Measurements from ENCODE around the gene RXFP4. TPM values are rescaled to one million over a fixed set of nuclear protein-coding genes. Genes with fewer than 3 reads are reported as not detected.

RXFP4 gene
- total and polyA plus RNA-seq, 2 of the 13 experiments (the other 11 are each of a cell fraction or from before 2014, with no cell fraction given), result 0.38 to 1.4 TPM

DNA sequence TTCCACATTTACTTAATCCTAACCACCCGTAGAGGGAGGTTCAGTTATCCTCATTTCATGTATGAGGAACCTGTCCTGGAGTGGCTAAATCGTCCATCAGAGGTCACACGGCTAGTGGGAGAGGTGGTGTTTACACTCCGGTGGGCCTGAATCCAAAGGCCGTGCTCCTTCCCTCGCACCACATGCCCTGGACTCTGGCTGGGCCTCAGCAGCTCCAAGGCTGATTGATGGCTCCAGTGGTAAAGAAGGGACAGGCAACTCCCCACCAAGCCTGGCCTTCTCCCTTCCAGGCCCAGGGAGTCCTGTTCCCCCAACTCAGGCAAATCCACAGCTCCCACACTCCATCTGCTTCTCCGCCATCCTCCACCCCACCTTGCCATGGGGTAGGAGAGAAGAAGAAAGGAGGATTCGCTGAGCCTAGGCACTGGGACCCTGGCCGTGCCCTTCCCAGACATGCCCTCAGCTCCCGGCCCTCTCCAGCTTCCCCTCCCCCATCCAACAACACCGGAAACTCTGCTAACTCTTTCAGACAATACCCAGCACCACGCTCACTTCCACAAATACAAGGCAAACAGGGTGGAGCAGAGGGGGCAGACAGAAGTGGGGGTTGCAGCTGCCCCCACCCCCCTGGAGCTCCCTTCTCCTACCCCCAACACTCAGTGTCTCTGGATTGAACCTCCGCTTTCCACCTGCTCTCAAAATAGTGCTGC, 26.1 kb downstream of the RXFP4 start (continued):
- TF ChIP-seq, protein P1, sequence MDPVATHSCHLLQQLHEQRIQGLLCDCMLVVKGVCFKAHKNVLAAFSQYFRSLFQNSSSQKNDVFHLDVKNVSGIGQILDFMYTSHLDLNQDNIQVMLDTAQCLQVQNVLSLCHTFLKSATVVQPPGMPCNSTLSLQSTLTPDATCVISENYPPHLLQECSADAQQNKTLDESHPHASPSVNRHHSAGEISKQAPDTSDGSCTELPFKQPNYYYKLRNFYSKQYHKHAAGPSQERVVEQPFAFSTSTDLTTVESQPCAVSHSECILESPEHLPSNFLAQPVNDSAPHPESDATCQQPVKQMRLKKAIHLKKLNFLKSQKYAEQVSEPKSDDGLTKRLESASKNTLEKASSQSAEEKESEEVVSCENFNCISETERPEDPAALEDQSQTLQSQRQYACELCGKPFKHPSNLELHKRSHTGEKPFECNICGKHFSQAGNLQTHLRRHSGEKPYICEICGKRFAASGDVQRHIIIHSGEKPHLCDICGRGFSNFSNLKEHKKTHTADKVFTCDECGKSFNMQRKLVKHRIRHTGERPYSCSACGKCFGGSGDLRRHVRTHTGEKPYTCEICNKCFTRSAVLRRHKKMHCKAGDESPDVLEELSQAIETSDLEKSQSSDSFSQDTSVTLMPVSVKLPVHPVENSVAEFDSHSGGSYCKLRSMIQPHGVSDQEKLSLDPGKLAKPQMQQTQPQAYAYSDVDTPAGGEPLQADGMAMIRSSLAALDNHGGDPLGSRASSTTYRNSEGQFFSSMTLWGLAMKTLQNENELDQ (CRISPR knock-in tag; IDR thresholded peaks at IDR 0.05; ENCODE audit: borderline replicate concordance), result no peak
- TF ChIP-seq, protein P2, sequence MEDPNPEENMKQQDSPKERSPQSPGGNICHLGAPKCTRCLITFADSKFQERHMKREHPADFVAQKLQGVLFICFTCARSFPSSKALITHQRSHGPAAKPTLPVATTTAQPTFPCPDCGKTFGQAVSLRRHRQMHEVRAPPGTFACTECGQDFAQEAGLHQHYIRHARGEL (CRISPR knock-in tag; IDR thresholded peaks at IDR 0.05), result no peak
- peak; percentile 51; the same call in 1 of the 2 replicates for TF ChIP-seq ZNF891 (CRISPR knock-in tag; IDR thresholded peaks at IDR 0.05)
- TF ChIP-seq ZMYM3 (CRISPR knock-in tag; IDR thresholded peaks at IDR 0.05), result peak; percentile 65
- no peak for TF ChIP-seq ZNF790 (CRISPR knock-in tag; IDR thresholded peaks at IDR 0.05; ENCODE audit: borderline replicate concordance)
- TF ChIP-seq ZNF569 (CRISPR knock-in tag; IDR thresholded peaks at IDR 0.05; ENCODE audit: borderline replicate concordance), result no peak
- TF ChIP-seq SUZ12 (IDR thresholded peaks at IDR 0.05; ENCODE audit: low read depth, low read length), result no peak
- no peak for TF ChIP-seq CHCHD3 (CRISPR knock-in tag; IDR thresholded peaks at IDR 0.05)
- no peak; the same call in 1 of the 2 replicates for TF ChIP-seq ZFP82 (CRISPR knock-in tag; IDR thresholded peaks at IDR 0.05; ENCODE audit: borderline replicate concordance)
- no peak for TF ChIP-seq ZNF205 (CRISPR knock-in tag; IDR thresholded peaks at IDR 0.05)
- TF ChIP-seq PCBP1 (IDR thresholded peaks at IDR 0.05; ENCODE audit: borderline replicate concordance, low read depth, low read length), result 0 out of 2 replicates have a peak, but pooled peaks have one; percentile 62
- no peak for TF ChIP-seq USF2 (IDR thresholded peaks at IDR 0.05; ENCODE audit: low read depth, low read length)
- peak; percentile 53; the same call in 1 of the 2 replicates for TF ChIP-seq USF2 (CRISPR knock-in tag; IDR thresholded peaks at IDR 0.05; ENCODE audit: borderline replicate concordance)
- TF ChIP-seq ZNF747 (CRISPR knock-in tag; IDR thresholded peaks at IDR 0.05; ENCODE audit: borderline replicate concordance), result peak; percentile 89
- TF ChIP-seq ZNF577 (CRISPR knock-in tag; IDR thresholded peaks at IDR 0.05; ENCODE audit: borderline replicate concordance, low read depth), result no peak
- no peak for TF ChIP-seq ZNF446 (CRISPR knock-in tag; IDR thresholded peaks at IDR 0.05)
- TF ChIP-seq CREB3 (CRISPR knock-in tag; IDR thresholded peaks at IDR 0.05), result no peak
- no peak for TF ChIP-seq ZNF570 (CRISPR knock-in tag; IDR thresholded peaks at IDR 0.05; ENCODE audit: borderline replicate concordance)
- TF ChIP-seq ZNF225 (CRISPR knock-in tag; IDR thresholded peaks at IDR 0.05), result no peak
- TF ChIP-seq SETDB1 (CRISPR knock-in tag; IDR thresholded peaks at IDR 0.05; ENCODE audit: borderline replicate concordance), result no peak
- no peak for TF ChIP-seq RARG (CRISPR knock-in tag; IDR thresholded peaks at IDR 0.05; ENCODE audit: low read depth)
- TF ChIP-seq TP53 (CRISPR knock-in tag; conservative IDR thresholded peaks at IDR 0.05), result no peak
- no peak for TF ChIP-seq ZNF615 (CRISPR knock-in tag; IDR thresholded peaks at IDR 0.05; ENCODE audit: borderline replicate concordance)
- TF ChIP-seq ZNF224 (CRISPR knock-in tag; IDR thresholded peaks at IDR 0.05), result 0 out of 2 replicates have a peak, but pooled peaks have one; percentile 23
- TF ChIP-seq ZNF468 (CRISPR knock-in tag; IDR thresholded peaks at IDR 0.05), result no peak

Data from HepG2 (cell line).